ENCODE data around the gene PCDH9.
"Not testable (repeated sequence)": the region's sequence is repeated elsewhere in the genome, so short reads cannot be mapped to it uniquely, and the experiment has no call there.

The PCDH9 gene

DNA sequence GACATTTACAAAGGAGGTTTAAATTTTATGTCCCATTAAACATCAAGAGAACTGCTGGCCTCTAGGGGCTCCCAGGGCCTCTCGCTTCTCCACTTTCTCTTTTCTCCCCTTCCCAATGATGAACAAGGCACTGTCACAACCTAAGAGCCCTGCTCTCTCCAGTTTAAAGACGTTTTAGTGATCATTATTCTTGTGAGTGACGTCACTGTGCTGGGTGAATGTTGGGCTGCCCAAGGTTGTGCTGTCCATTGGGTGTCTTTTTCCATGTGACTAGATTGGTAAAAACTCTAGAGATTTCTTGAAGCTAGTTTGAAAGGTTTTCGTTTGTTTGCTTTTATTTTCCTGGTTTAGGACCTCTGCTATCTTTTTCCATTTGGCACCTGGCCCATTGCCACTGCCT, 602.6 kb downstream of the PCDH9 start:
- Histone ChIP-seq H3K27ac (ENCODE audit: low read length) (no peak overlapping the region), H3K9me3 (ENCODE audit: control insufficient read depth, low read depth, low read length) (no peaks in the 10 kb centered on the region), H3K27me3 (ENCODE audit: control insufficient read depth, insufficient read depth, low read length) (no peaks in the 10 kb centered on the region), H3K4me1 (ENCODE audit: control insufficient read depth, low read depth, low read length) (no peaks in the 10 kb centered on the region), H3K9ac (ENCODE audit: low read length) (no peak overlapping the region), H3K4me3 (ENCODE audit: low read length) (no peak overlapping the region), H3K36me3 (ENCODE audit: control insufficient read depth, low read depth, low read length) (no peaks in the 10 kb centered on the region)

GRCh38 chr13:66624302-66624701, 605.8 kb downstream of the PCDH9 start:
- no peak overlapping the region for H3K4me3 ChIP-seq (ENCODE audit: low read length)
- H3K9ac ChIP-seq (ENCODE audit: low read length): no peak overlapping the region
- no peaks in the 10 kb centered on the region for H3K4me1 ChIP-seq (ENCODE audit: control insufficient read depth, low read depth, low read length)
- no peaks in the 10 kb centered on the region for H3K27me3 ChIP-seq (ENCODE audit: control insufficient read depth, insufficient read depth, low read length)
- no peaks in the 10 kb centered on the region for H3K36me3 ChIP-seq (ENCODE audit: control insufficient read depth, low read depth, low read length)
- no peak overlapping the region for H3K27ac ChIP-seq (ENCODE audit: low read length)
- no peaks in the 10 kb centered on the region for H3K9me3 ChIP-seq (ENCODE audit: control insufficient read depth, low read depth, low read length)

DNA sequence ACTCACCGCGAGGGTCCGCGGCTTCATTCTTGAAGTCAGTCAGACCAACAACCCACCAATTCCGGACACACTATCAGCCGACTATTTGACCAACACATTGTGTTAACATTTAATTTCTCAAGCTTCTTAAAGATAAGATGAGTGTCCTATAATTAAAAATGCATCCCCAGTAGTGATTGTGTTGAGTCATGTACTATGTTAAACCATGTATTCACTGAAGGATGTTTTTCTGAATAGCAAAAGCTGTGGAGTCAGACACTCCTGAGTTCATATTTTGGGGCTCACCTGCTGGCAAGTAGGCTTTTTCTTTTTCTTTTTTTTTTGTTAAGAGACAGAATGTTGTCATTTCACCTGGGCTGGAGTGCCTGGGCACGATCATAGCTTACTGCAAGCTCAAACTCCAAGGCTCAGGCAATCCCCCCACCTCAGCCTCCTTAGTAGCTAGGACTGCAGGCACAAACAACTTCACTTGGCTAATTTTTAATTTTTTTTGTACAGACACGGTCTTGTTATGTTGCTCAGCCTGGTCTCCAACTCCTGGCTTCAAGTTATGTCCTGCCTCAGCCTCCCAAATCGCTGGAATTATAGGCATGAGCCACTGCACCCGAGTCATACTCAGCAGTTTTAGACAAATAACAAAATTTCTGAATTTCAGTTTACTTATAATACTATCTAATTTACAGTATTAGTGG, 606.9 kb downstream of the PCDH9 start:
- Histone ChIP-seq H3K36me3 (ENCODE audit: control insufficient read depth, low read depth, low read length) (no peaks in the 10 kb centered on the region), H3K4me3 (ENCODE audit: low read length) (no peak overlapping the region), H3K9me3 (ENCODE audit: control insufficient read depth, low read depth, low read length) (no peaks in the 10 kb centered on the region), H3K27ac (ENCODE audit: low read length) (no peak overlapping the region), H3K27me3 (ENCODE audit: control insufficient read depth, insufficient read depth, low read length) (no peaks in the 10 kb centered on the region), H3K9ac (ENCODE audit: low read length) (no peak overlapping the region), H3K4me1 (ENCODE audit: control insufficient read depth, low read depth, low read length) (no peaks in the 10 kb centered on the region)

- H3K27ac ChIP-seq (ENCODE audit: low read length); H3K9me3 ChIP-seq (ENCODE audit: control insufficient read depth, low read depth, low read length): not testable (repeated sequence)
Measured at GRCh38 chr13:66621906-66622447, 608.2 kb downstream of the PCDH9 start.

DNA sequence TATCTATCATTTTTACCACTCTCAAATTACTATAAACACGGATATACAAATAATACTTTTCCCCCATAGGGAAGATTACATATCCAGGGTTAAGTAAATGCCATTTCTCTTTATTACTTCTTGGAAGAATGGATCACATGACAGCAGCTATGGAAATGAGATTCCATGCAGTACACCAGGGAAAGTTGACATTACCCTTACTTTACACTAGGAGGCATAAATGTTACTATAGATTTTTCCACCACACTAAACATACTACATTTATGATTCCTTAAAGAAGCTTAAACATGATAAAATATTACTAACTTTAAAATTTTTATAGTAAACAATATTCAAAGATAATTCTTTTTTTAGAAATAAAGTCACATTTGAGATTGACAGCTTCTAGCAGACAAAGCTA, 611.4 kb downstream of the PCDH9 start:
- no peaks in the 10 kb centered on the region for H3K9me3 ChIP-seq (ENCODE audit: control insufficient read depth, low read depth, low read length)

More at GRCh38 chr13:66621906-66622447, 608.2 kb downstream of the PCDH9 start:
- H3K36me3 ChIP-seq (ENCODE audit: control insufficient read depth, low read depth, low read length); H3K27me3 ChIP-seq (ENCODE audit: control insufficient read depth, insufficient read depth, low read length); H3K9ac ChIP-seq (ENCODE audit: low read length); H3K4me3 ChIP-seq (ENCODE audit: low read length); H3K4me1 ChIP-seq (ENCODE audit: control insufficient read depth, low read depth, low read length): not testable (repeated sequence)

DNA sequence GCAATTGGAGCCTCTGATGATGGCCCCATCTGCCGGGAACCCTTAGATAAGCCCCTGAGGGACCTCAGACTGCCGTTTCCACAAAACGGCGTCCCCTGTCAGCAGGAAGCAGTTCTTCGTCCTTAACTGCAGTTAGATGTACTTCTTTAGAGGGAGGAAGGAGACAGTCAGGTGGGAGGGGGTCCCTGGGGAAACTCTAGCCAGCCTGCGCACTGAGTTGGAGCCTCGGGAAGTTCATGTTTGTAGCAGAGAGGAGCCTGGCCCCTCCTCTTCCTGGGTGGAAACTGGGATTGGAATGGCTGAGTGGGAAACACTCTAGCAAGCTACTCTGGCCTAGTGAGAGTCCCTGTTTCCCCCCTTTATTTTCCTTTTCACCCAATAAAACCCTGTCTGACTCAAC, 612.4 kb downstream of the PCDH9 start:
- Histone ChIP-seq H3K36me3 (ENCODE audit: control insufficient read depth, low read depth, low read length) (no peaks in the 10 kb centered on the region), H3K27ac (ENCODE audit: low read length) (no peak overlapping the region), H3K9me3 (ENCODE audit: control insufficient read depth, low read depth, low read length) (no peaks in the 10 kb centered on the region), H3K9ac (ENCODE audit: low read length) (no peak overlapping the region), H3K4me1 (ENCODE audit: control insufficient read depth, low read depth, low read length) (no peaks in the 10 kb centered on the region), H3K27me3 (ENCODE audit: control insufficient read depth, insufficient read depth, low read length) (no peaks in the 10 kb centered on the region), H3K4me3 (ENCODE audit: low read length) (no peak overlapping the region)

More for the DNA sequence above, 611.4 kb downstream of the PCDH9 start:
- Histone ChIP-seq H3K4me3 (ENCODE audit: low read length) (no peak overlapping the region), H3K27ac (ENCODE audit: low read length) (no peak overlapping the region), H3K4me1 (ENCODE audit: control insufficient read depth, low read depth, low read length) (no peaks in the 10 kb centered on the region), H3K27me3 (ENCODE audit: control insufficient read depth, insufficient read depth, low read length) (no peaks in the 10 kb centered on the region), H3K36me3 (ENCODE audit: control insufficient read depth, low read depth, low read length) (no peaks in the 10 kb centered on the region), H3K9ac (ENCODE audit: low read length) (no peak overlapping the region)

DNA sequence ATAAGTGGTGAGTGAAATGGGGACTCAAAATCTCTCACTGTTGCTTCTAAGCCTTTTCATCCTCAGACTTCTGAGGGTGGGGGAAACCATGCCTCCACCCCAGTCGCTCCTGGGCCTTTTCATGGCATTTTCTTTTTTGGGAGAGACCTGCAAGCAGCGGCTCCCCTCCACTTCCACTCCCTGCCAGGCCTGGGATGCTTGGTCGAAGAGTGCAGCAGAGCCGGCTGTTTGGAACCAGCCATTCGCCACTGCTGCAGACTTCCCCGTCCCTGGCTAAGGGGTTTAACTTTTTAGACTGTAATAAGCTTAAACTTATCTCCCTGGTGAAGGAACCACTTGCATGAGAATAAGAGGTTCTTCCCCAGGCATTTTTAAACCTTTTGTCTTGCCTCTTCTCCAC, 617.2 kb downstream of the PCDH9 start:
- H3K27me3 ChIP-seq (ENCODE audit: control insufficient read depth, insufficient read depth, low read length): no peaks in the 10 kb centered on the region
- no peaks in the 10 kb centered on the region for H3K9me3 ChIP-seq (ENCODE audit: control insufficient read depth, low read depth, low read length)
- H3K27ac ChIP-seq (ENCODE audit: low read length): no peak overlapping the region
- no peaks in the 10 kb centered on the region for H3K36me3 ChIP-seq (ENCODE audit: control insufficient read depth, low read depth, low read length)
- no peak overlapping the region for H3K9ac ChIP-seq (ENCODE audit: low read length)
- no peak overlapping the region for H3K4me3 ChIP-seq (ENCODE audit: low read length)
- no peaks in the 10 kb centered on the region for H3K4me1 ChIP-seq (ENCODE audit: control insufficient read depth, low read depth, low read length)

DNA sequence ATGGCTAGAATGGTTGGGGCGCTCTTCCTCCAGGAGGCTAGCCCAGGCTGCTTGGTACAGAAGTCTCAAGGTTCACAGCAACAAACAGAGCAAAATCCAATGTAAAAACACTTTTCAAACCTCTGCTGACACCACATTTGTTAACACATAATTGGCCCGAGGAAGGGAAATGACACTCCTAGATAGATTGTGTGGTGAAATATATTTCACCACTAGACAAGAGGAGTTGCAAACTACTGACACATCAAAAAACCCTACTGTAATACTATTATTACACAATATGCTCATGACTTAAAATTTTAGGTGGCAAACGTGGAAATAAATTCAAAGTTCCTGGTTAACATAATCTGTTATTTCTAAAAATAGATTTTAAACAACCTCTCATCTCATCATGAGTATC, 643.6 kb downstream of the PCDH9 start:
- H3K9ac ChIP-seq (ENCODE audit: low read length): no peak overlapping the region
- H3K36me3 ChIP-seq (ENCODE audit: control insufficient read depth, low read depth, low read length): no peaks in the 10 kb centered on the region
- H3K27me3 ChIP-seq (ENCODE audit: control insufficient read depth, insufficient read depth, low read length): no peaks in the 10 kb centered on the region
- H3K4me3 ChIP-seq (ENCODE audit: low read length): no peak overlapping the region
- peaks cover 1% of the 10 kb centered on the region for H3K4me1 ChIP-seq (ENCODE audit: control insufficient read depth, low read depth, low read length)
- H3K9me3 ChIP-seq (ENCODE audit: control insufficient read depth, low read depth, low read length): no peaks in the 10 kb centered on the region
- H3K27ac ChIP-seq (ENCODE audit: low read length): no peak overlapping the region

- Histone ChIP-seq H3K27me3 (ENCODE audit: control insufficient read depth, insufficient read depth, low read length) (no peaks in the 10 kb centered on the region), H3K4me1 (ENCODE audit: control insufficient read depth, low read depth, low read length) (peaks cover 8% of the 10 kb centered on the region), H3K27ac (ENCODE audit: low read length) (no peak overlapping the region), H3K9me3 (ENCODE audit: control insufficient read depth, low read depth, low read length) (no peaks in the 10 kb centered on the region), H3K36me3 (ENCODE audit: control insufficient read depth, low read depth, low read length) (no peaks in the 10 kb centered on the region), H3K9ac (ENCODE audit: low read length) (no peak overlapping the region), H3K4me3 (ENCODE audit: low read length) (no peak overlapping the region)
Measured at GRCh38 chr13:66585669-66586203, 644.4 kb downstream of the PCDH9 start.

DNA sequence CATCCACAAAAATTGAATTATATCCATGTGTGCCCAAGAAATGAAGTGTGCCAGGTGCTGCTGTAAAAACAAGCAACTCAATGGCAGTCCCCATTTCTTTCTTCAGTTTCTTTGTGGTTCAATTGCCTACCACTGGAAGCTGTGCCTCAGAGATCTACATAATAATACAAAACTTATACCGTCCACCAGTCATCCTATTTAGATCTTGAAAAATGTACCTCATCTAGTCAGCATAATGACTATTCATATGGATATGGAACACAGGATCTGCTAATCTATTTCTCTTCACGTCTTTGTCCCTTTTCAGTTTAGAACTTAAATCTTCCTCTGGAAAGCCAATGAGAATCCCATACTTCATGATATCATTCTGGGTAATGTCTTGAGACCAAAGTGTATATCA, 648.5 kb downstream of the PCDH9 start:
- Histone ChIP-seq H3K4me1 (ENCODE audit: control insufficient read depth, low read depth, low read length) (peaks cover 8% of the 10 kb centered on the region), H3K36me3 (ENCODE audit: control insufficient read depth, low read depth, low read length) (no peaks in the 10 kb centered on the region), H3K9ac (ENCODE audit: low read length) (no peak overlapping the region), H3K27me3 (ENCODE audit: control insufficient read depth, insufficient read depth, low read length) (no peaks in the 10 kb centered on the region), H3K4me3 (ENCODE audit: low read length) (no peak overlapping the region), H3K9me3 (ENCODE audit: control insufficient read depth, low read depth, low read length) (no peaks in the 10 kb centered on the region), H3K27ac (ENCODE audit: low read length) (no peak overlapping the region)

DNA sequence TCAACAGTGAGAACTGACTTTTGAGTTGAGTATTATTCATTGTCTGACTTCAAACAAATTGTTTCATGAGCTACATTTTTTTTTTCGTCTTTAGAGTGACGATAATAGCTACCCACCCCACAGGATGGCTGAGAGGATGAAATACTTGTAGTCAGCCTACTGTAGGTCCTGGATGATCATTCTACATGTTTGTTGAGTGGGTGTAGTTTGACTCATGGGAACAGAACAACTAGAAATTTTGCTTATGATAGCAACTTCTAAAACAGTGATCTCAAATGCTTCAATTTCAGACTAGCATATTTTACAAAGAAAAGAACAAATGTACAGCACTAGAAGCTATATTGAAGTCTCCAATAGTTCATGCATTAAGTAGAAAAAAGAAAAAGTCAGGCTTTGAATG, 651.8 kb downstream of the PCDH9 start:
- Histone ChIP-seq H3K36me3 (ENCODE audit: control insufficient read depth, low read depth, low read length) (no peaks in the 10 kb centered on the region), H3K9ac (ENCODE audit: low read length) (no peak overlapping the region), H3K9me3 (ENCODE audit: control insufficient read depth, low read depth, low read length) (no peaks in the 10 kb centered on the region), H3K4me3 (ENCODE audit: low read length) (no peak overlapping the region), H3K27me3 (ENCODE audit: control insufficient read depth, insufficient read depth, low read length) (no peaks in the 10 kb centered on the region), H3K27ac (ENCODE audit: low read length) (no peak overlapping the region), H3K4me1 (ENCODE audit: control insufficient read depth, low read depth, low read length) (peaks cover 8% of the 10 kb centered on the region)

DNA sequence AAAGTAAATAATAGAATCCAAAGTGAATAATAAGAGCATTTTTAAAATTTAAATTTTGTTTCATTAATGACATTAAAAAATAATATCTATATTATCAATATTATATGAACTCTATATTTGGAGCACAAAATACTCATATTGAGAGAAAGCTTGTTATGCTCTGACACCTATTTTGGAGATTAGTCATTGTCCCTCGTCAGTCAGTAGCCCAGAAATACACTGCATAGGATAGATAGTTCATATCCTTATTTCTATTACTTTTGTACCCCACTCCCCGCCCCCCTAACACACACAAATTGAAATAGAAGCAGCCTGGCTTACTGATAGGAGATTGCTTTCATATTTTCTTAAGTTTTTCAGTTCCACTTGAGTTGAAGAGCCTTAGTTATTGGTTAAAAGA, 652.8 kb downstream of the PCDH9 start:
- no peak overlapping the region for H3K27ac ChIP-seq (ENCODE audit: low read length)
- no peak overlapping the region for H3K9ac ChIP-seq (ENCODE audit: low read length)
- H3K27me3 ChIP-seq (ENCODE audit: control insufficient read depth, insufficient read depth, low read length): no peaks in the 10 kb centered on the region
- H3K36me3 ChIP-seq (ENCODE audit: control insufficient read depth, low read depth, low read length): no peaks in the 10 kb centered on the region
- H3K9me3 ChIP-seq (ENCODE audit: control insufficient read depth, low read depth, low read length): no peaks in the 10 kb centered on the region
- peaks cover 8% of the 10 kb centered on the region for H3K4me1 ChIP-seq (ENCODE audit: control insufficient read depth, low read depth, low read length)
- no peak overlapping the region for H3K4me3 ChIP-seq (ENCODE audit: low read length)
